ENCODE measurements around the gene TUBGCP3. TPM values are rescaled to one million over a fixed set of nuclear protein-coding genes. Genes with fewer than 3 reads are reported as not detected.
"Not testable (repeated sequence)": the region's sequence is repeated elsewhere in the genome, so short reads cannot be mapped to it uniquely, and the experiment has no call there.

TUBGCP3 gene
- polyA plus RNA-seq, 1 experiment, result 15.7 TPM

GRCh38 chr13:112489199-112489598, 98.8 kb downstream of the TUBGCP3 start:
- H3K4me3 ChIP-seq (ENCODE audit: low read depth, low read length), result no peak overlapping the region
- no peak for TF ChIP-seq CTCF (IDR thresholded peaks at IDR 0.05; ENCODE audit: insufficient read depth, low read depth, low read length)
- ChIA-PET CTCF (no interaction called here), POLR2A (no interaction called here)
- peaks cover 3% of the 10 kb centered on the region for H3K36me3 ChIP-seq (ENCODE audit: control insufficient read depth, insufficient read depth, low read length)
- no peaks in the 10 kb centered on the region for H3K27me3 ChIP-seq (ENCODE audit: control insufficient read depth, insufficient read depth, low read length)
- DNase-seq (ENCODE audit: low read depth), result no peak

GRCh38 chr13:112488343-112489050, 99.5 kb downstream of the TUBGCP3 start:
- H3K36me3 ChIP-seq (ENCODE audit: control insufficient read depth, insufficient read depth, low read length); H3K27me3 ChIP-seq (ENCODE audit: control insufficient read depth, insufficient read depth, low read length); CTCF ChIA-PET; DNase-seq (ENCODE audit: low read depth); H3K4me3 ChIP-seq (ENCODE audit: low read depth, low read length); POLR2A ChIA-PET: not testable (repeated sequence)

- TF ChIP-seq CTCF (IDR thresholded peaks at IDR 0.05; ENCODE audit: insufficient read depth, low read depth, low read length), result no peak
- Histone ChIP-seq H3K27me3 (ENCODE audit: control insufficient read depth, insufficient read depth, low read length) (no peaks in the 10 kb centered on the region), H3K36me3 (ENCODE audit: control insufficient read depth, insufficient read depth, low read length) (peaks cover 3% of the 10 kb centered on the region), H3K4me3 (ENCODE audit: low read depth, low read length) (no peak overlapping the region)
- CTCF ChIA-PET, result no interaction called here
- POLR2A ChIA-PET, result no interaction called here
- no peak for DNase-seq (ENCODE audit: low read depth)
These were observed 100.8 kb downstream of the TUBGCP3 start for GRCh38 chr13:112487127-112487517.

- Histone ChIP-seq H3K36me3 (ENCODE audit: control insufficient read depth, insufficient read depth, low read length) (peaks cover 3% of the 10 kb centered on the region), H3K4me3 (ENCODE audit: low read depth, low read length) (no peak overlapping the region), H3K27me3 (ENCODE audit: control insufficient read depth, insufficient read depth, low read length) (no peaks in the 10 kb centered on the region)
- DNase-seq (ENCODE audit: low read depth), result no peak
- TF ChIP-seq CTCF (IDR thresholded peaks at IDR 0.05; ENCODE audit: insufficient read depth, low read depth, low read length), result no peak
- CTCF ChIA-PET, result no interaction called here
- POLR2A ChIA-PET, result no interaction called here
These were observed 101.4 kb downstream of the TUBGCP3 start for GRCh38 chr13:112486386-112487126.

- H3K36me3 ChIP-seq (ENCODE audit: control insufficient read depth, insufficient read depth, low read length); POLR2A ChIA-PET; H3K4me3 ChIP-seq (ENCODE audit: low read depth, low read length); H3K27me3 ChIP-seq (ENCODE audit: control insufficient read depth, insufficient read depth, low read length); CTCF ChIA-PET; DNase-seq (ENCODE audit: low read depth): not testable (repeated sequence)
These were observed 102.1 kb downstream of the TUBGCP3 start for GRCh38 chr13:112485814-112486213.

- H3K4me3 ChIP-seq (ENCODE audit: low read depth, low read length), result no peak overlapping the region
These were observed 104.7 kb downstream of the TUBGCP3 start for GRCh38 chr13:112483299-112483698.

More at GRCh38 chr13:112483299-112483698, 104.7 kb downstream of the TUBGCP3 start:
- Histone ChIP-seq H3K36me3 (ENCODE audit: control insufficient read depth, insufficient read depth, low read length) (no peaks in the 10 kb centered on the region; the same call in 1 of the 2 replicates), H3K27me3 (ENCODE audit: control insufficient read depth, insufficient read depth, low read length) (no peaks in the 10 kb centered on the region)
- POLR2A ChIA-PET, result no interaction called here
- DNase-seq (ENCODE audit: low read depth), result no peak
- no peak for TF ChIP-seq CTCF (IDR thresholded peaks at IDR 0.05; ENCODE audit: insufficient read depth, low read depth, low read length)
- CTCF ChIA-PET, result no interaction called here

Measured in BJ (cell line).